Gastroesophageal sphincter (tissue), 4 donors: Measurements from ENCODE around the gene COL11A1. TPM values are rescaled to one million over a fixed set of nuclear protein-coding genes. Genes with fewer than 3 reads are reported as not detected.

Source experiments
- ATAC-seq: fragments of 150-250 bp; one replicate; pipeline ENCODE4 v1.9.1; 2016; ENCODE audit warnings: mild to moderate bottlenecking, moderate library complexity
- H3K27ac ChIP-seq, 4 donors: fragments of 200-600 bp; sonication (generic) in 3 of 4; 1 replicate in 3 of 4; 2 replicates in 1 of 4; pipeline ENCODE4 v1.5.1; 2016 to 2019
- H3K27me3 ChIP-seq: fragments of 200-600 bp; sonication (generic); one replicate; pipeline ENCODE4 v1.5.1; 2019
- H3K36me3 ChIP-seq, 2 donors: fragments of 200-600 bp; sonication (generic); one replicate each; pipeline ENCODE4 v1.5.1; 2019; ENCODE audit warnings: control low read depth in 1 of 2
- H3K4me1 ChIP-seq, 3 donors: fragments of 200-600 bp; sonication (generic); 1 replicate in 2 of 3; 2 replicates in 1 of 3; pipeline ENCODE4 v1.5.1; 2016 to 2019; ENCODE audit warnings: control low read depth in 2 of 3
- H3K4me3 ChIP-seq, 2 donors: fragments of 200-600 bp; sonication (generic); one replicate each; pipeline ENCODE4 v1.5.1; 2019; ENCODE audit warnings: mild to moderate bottlenecking in 1 of 2, moderate library complexity in 1 of 2
- H3K9me3 ChIP-seq, 3 donors: fragments of 200-600 bp; sonication (generic); one replicate each; pipeline ENCODE4 v1.5.1; 2017 to 2019; ENCODE audit warnings: control low read depth in 2 of 3
- CTCF ChIP-seq, 4 experiments: fragments of 200-600 bp in 2 of 4; fragments of 450-650 bp in 2 of 4; sonication (generic) in 1 of 4; IDR thresholded peaks; one replicate each; pipeline ENCODE4 v1.5.1; 2017 to 2019; ENCODE audit warnings: antibody characterized with exemption in 4 of 4, mild to moderate bottlenecking in 2 of 4, moderate library complexity in 2 of 4
- EP300 ChIP-seq: sonication (generic); formaldehyde crosslinking; IDR thresholded peaks from one replicate; pipeline ENCODE4 v1.6.1; 2017; ENCODE audit warnings: antibody characterized with exemption, mild to moderate bottlenecking
- POLR2A ChIP-seq, 2 donors: fragments of 450-650 bp; IDR thresholded peaks; one replicate each; pipeline ENCODE4 v1.6.1; 2017; ENCODE audit warnings: antibody characterized with exemption in 2 of 2, mild to moderate bottlenecking in 2 of 2, moderate library complexity in 1 of 2
- POLR2AphosphoS5 ChIP-seq: sonication (generic); formaldehyde crosslinking; IDR thresholded peaks from one replicate; pipeline ENCODE4 v1.6.1; 2017; ENCODE audit warnings: antibody characterized with exemption
- WGBS, 2 donors: methylation state at CpG; one replicate each; pipeline ENCODE4 v1.1.5; 2018; ENCODE audit warnings: low coverage in 1 of 2; 5-methylcytosine and 5-hydroxymethylcytosine counted together
- total RNA-seq, 4 donors: library from RNA; depleted of rRNA; stranded (reverse); fragments of >200 nt; gene quantifications; one replicate each; pipeline ENCODE4 v1.1.0, GENCODE V29; 2016

COL11A1 gene
- total RNA-seq, 4 donors from 2014 or later, result 0.19 TPM; not detected in 3

GRCh38 chr1:102899935-102900334 is 208.4 kb downstream of the COL11A1 start:
- Histone ChIP-seq H3K4me3 (no peak overlapping the region), H3K36me3 (no peaks in the 10 kb centered on the region), H3K9me3 (no peaks in the 10 kb centered on the region), H3K27ac (no peak overlapping the region), H3K27me3 (no peaks in the 10 kb centered on the region), H3K4me1 (no peaks in the 10 kb centered on the region)
- TF ChIP-seq POLR2AphosphoS5 (no peak), EP300 (no peak), CTCF (IDR thresholded peaks at IDR 0.05) (no peak), POLR2A (IDR thresholded peaks at IDR 0.05) (no peak)
- ATAC-seq, result no peak
- WGBS, 2 donors, result 69 to 77% methylated on average over 2 to 3 of the region's 3 CpGs

GRCh38 chr1:102897557-102897956 is 210.8 kb downstream of the COL11A1 start:
- no peaks in the 10 kb centered on the region for H3K4me1 ChIP-seq
- ATAC-seq, result no peak
- no peaks in the 10 kb centered on the region for H3K27me3 ChIP-seq
- H3K4me3 ChIP-seq, result no peak overlapping the region
- 11 to 27% methylated on average over 3 of the region's 3 CpGs for WGBS, 2 donors
- H3K36me3 ChIP-seq, result no peaks in the 10 kb centered on the region
- H3K27ac ChIP-seq, result no peak overlapping the region
- H3K9me3 ChIP-seq, result no peaks in the 10 kb centered on the region
- TF ChIP-seq POLR2AphosphoS5 (peak; percentile 23), EP300 (no peak)

GRCh38 chr1:102896771-102897170 is 211.6 kb downstream of the COL11A1 start:
- no peak overlapping the region for H3K27ac ChIP-seq
- TF ChIP-seq POLR2AphosphoS5, result no peak
- TF ChIP-seq EP300, result no peak
- TF ChIP-seq CTCF (IDR thresholded peaks at IDR 0.05), result no peak
- TF ChIP-seq POLR2A (IDR thresholded peaks at IDR 0.05), result no peak
- no peaks in the 10 kb centered on the region for H3K27me3 ChIP-seq
- 87 to 91% methylated on average over 2 of the region's 2 CpGs for WGBS, 2 donors
- no peak for ATAC-seq
- H3K4me1 ChIP-seq, result no peaks in the 10 kb centered on the region
- no peak overlapping the region for H3K4me3 ChIP-seq
- H3K36me3 ChIP-seq, result no peaks in the 10 kb centered on the region
- H3K9me3 ChIP-seq, result no peaks in the 10 kb centered on the region

- no peaks in the 10 kb centered on the region for H3K4me1 ChIP-seq
- H3K4me3 ChIP-seq, result no peak overlapping the region
Observed at GRCh38 chr1:102896286-102896685, 212.0 kb downstream of the COL11A1 start.

GRCh38 chr1:102891868-102892625 is 216.3 kb downstream of the COL11A1 start:
- Histone ChIP-seq H3K27me3 (no peaks in the 10 kb centered on the region), H3K36me3 (no peaks in the 10 kb centered on the region), H3K4me1 (no peaks in the 10 kb centered on the region), H3K9me3 (no peaks in the 10 kb centered on the region), H3K27ac (no peak overlapping the region), H3K4me3 (no peak overlapping the region)
- no peak for ATAC-seq
- 51 to 83% methylated on average over 4 of the region's 4 CpGs for WGBS, 2 donors
- no peak for TF ChIP-seq EP300
- TF ChIP-seq CTCF (IDR thresholded peaks at IDR 0.05), result no peak
- no peak for TF ChIP-seq POLR2AphosphoS5
- no peak for TF ChIP-seq POLR2A (IDR thresholded peaks at IDR 0.05)

More at GRCh38 chr1:102896286-102896685, 212.0 kb downstream of the COL11A1 start:
- TF ChIP-seq POLR2AphosphoS5 (no peak), POLR2A (IDR thresholded peaks at IDR 0.05) (no peak), CTCF (IDR thresholded peaks at IDR 0.05) (no peak), EP300 (no peak)
- ATAC-seq, result no peak
- WGBS, 2 donors, result 82 to 92% methylated on average over 5 of the region's 5 CpGs
- no peak overlapping the region for H3K27ac ChIP-seq
- H3K9me3 ChIP-seq, result no peaks in the 10 kb centered on the region
- H3K36me3 ChIP-seq, result no peaks in the 10 kb centered on the region
- no peaks in the 10 kb centered on the region for H3K27me3 ChIP-seq
